LoVo (cell line): ENCODE data around the gene SESN1.
"Not testable (repeated sequence)": the region's sequence is repeated elsewhere in the genome, so short reads cannot be mapped to it uniquely, and the experiment has no call there.

ENCODE experiments used
- DNase-seq: peaks from one replicate; pipeline ENCODE4 v3.0.0-alpha.2; 2016; ENCODE audit warnings: low spot score

The SESN1 gene

DNA sequence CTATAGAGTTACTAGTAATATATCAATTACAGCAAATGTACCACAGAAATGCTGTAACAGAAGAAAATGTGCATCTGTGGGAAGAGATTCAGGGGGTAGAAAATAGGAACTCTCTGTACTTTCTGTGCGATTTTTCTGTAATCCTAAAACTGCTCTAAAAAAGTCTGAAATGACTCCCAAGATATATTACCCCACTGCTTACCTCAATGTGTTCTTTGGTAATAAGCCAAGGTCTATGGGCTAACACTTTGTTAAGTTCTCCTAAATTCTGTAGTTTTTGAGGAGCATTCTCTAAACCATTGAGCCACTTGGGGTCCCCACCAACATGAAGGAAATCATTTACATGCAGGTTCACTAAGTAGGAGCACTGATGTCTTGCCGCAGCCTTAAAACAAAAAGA is 94.4 kb downstream of the SESN1 start:
- no peak for DNase-seq

GRCh38 chr6:108999428-108999827 is 95.2 kb downstream of the SESN1 start:
- no peak for DNase-seq

DNA sequence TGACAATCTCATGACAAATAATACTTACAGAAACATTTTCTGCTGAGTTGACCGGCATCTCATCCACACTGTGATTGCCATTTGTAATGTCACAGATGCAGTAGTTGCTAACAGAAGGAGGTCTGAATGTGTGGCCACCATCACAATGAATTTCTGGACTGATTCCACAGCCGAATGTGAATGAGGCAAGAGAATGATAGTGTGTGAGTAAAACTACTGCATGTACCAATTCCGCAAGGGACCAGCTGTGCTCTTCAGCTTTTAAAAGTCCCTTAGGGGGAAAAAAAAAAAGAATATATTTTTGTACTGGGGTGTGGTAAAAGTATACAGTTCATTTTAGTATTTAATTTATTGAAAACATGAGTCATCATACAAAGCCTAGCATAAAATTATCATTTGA is 96.2 kb downstream of the SESN1 start:
- DNase-seq: no peak

DNA sequence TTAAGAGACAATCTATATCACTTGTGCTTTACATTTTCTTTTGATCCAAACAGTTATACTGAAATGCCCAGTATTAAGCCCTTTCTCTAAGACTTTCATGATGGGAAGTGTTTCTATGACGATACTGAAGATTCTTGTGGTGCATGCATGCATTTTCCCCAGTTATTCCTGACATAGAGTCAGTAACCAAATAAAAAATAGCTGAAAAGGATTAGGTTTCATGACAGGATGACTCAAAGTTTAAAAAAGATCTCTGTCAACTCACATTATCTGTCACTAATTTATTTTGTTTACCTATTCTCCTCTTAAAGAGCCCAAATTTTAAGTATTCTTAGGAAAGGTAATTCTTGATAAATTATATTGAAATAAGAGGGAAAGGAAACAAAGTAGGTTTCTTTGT is 98.4 kb downstream of the SESN1 start:
- DNase-seq: no peak

DNA sequence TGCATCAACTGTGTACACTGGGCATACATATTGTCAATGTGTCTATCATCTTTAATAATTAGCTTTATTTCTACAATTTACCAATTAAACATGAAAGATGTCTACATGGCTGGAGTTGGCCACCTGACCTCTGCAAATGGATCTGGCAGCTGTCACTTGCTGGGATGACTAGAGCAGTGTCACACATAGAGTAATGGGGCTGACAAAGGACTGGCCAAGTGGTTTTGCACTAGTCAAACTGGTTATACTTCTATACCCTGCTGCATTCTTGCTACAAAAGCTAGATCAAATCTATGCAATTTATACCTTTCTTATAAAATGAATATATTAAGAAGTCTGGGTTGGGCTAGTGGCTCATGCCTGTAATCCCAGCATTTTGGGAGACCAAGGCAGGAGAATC is 99.3 kb downstream of the SESN1 start:
- no peak for DNase-seq

DNA sequence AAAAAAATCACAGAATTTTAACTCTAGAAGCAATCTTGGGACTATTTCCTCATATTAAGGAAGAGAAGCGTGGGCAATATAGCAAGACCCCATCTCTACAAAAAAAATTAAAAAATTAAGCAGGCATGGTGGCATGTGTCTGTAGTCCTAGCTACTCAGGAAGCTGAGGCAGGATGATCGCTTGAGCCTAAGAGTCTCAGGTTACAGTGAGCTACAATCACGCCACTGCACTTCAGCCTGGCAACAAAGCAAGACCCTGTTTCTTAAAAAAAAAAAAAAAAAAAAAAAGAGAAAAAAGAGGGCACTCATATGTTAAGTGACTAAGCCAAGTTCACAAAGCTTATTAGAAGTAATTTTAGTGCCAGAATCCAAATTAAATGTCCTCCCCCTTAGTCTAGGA is 100.8 kb downstream of the SESN1 start:
- no peak for DNase-seq

- DNase-seq: no peak
Observed at GRCh38 chr6:108989700-108990099, 104.9 kb downstream of the SESN1 start.

DNA sequence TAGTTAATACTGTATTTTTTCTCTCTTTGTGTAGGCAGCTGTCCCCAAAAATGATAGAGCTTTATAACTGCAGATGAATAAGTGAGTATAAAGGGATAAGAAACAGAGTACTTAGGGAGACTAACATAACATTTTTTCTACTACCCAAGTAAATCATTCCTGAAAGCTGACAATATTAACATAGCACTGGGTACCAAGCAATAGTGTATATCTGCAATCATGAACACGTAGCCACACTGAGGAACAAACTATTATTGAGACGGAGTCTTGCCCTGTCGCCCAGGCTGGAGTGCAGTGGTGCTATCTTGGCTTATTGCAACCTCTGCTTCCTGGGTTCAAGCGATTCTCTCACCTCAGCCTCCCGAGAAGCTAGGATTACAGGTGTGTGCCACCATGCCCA is 105.9 kb downstream of the SESN1 start:
- DNase-seq: no peak

- DNase-seq: no peak
Observed at GRCh38 chr6:108988296-108988695, 106.3 kb downstream of the SESN1 start.

DNA sequence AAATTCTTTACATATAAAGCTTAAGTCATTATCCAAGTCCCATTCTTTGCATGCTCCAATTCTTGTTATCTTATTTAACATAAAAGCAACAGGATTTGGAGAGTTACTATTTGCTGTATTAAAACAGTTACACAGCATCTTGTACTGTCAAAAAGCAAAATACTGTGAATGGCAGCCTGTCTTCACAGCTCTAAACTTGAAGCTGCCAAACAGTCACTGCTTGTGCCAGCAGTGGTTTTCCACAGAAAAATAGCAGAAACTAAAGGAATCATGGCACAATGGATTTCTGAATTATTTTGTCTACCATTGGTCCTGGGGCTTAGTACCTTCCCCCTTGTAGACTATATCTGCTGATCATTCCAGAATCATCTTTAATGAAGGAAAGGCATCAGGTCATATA is 107.5 kb downstream of the SESN1 start:
- no peak for DNase-seq

- no peak for DNase-seq
Observed at GRCh38 chr6:108985301-108985700, 109.3 kb downstream of the SESN1 start.

DNA sequence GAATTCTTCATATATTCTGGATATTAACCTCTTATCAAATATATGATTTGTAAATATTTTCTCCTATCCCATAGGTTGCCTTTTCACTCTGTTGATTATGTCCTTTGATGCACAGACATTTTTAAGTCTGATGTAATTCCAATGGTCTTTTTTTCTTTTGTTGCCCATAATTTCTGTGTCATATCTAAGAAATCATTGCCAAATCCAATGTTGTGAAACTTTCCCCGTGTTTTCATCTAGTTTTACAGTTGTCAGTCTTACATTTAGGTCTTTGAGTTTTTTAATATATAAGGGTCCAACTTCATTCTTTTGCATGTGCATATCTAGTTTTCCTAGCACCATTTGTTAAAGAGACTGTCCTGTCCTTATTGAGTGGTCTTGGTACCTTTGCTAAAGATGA is 111.5 kb downstream of the SESN1 start:
- DNase-seq: no peak

DNA sequence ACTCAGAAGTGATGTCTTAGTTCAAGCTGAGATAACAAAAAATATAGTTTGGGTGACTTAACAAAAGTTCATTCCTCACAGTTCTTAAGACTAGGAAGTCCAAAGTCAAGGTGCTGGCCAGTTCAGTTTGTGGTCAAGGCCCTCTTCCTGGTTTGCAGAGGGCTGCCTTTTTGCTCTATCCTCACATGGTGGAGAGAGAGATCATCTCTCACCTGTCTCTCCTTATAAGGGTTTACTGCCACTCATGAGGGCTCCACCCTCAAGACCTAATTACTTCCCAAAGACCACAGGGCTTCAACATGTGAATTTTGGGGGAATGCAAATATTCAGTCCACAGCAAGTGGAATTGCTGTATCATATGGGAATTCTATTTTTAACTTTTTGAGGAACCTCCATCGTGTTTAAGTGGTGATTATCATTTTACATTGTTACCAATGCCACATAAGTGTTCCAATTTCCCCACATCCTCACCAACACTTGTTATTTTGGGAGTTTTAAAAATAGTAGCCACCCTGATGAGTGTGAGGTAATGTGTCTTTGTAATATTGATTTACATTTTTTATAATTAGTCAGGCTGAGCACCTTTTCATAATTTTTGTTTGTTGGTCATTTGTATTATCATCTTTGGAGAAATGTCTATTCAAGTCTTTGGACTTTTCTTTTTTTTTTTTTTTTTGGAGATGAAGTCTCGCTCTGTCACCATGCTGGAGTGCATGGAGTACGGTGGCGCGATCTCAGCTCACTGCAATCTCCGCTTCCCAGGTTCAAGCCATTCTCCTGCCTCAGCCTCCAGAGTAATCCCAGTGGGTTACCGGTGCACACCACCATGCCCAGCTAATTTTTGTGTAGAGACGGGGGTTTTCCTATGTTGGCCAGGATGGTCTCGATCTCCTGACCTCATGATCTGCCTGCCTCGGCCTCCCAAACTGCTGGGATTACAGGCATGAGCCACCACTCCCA is 112.2 kb downstream of the SESN1 start:
- no peak for DNase-seq

GRCh38 chr6:108978638-108979037 is 116.0 kb downstream of the SESN1 start:
- not testable (repeated sequence) for DNase-seq

DNA sequence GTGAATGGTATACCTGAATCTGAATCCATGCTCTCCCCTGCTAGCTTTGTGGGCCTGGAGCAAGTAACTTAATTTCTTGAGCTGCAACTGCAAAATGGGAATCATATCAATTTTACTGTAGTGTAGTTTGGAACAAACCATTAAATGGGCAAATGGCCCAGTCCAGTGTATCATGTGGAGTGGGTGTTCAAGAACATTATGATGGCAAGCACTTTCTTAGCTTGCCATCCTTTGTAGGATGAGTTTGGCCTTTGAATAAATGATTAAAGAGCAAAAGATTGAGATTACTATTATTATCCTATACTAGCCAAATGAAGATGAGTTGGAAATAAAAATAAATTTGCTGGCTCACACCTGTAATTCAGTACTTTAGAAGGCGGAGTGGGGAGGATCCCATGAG is 120.4 kb downstream of the SESN1 start:
- DNase-seq: no peak

GRCh38 chr6:108969776-108970175 is 124.9 kb downstream of the SESN1 start:
- DNase-seq: no peak

DNA sequence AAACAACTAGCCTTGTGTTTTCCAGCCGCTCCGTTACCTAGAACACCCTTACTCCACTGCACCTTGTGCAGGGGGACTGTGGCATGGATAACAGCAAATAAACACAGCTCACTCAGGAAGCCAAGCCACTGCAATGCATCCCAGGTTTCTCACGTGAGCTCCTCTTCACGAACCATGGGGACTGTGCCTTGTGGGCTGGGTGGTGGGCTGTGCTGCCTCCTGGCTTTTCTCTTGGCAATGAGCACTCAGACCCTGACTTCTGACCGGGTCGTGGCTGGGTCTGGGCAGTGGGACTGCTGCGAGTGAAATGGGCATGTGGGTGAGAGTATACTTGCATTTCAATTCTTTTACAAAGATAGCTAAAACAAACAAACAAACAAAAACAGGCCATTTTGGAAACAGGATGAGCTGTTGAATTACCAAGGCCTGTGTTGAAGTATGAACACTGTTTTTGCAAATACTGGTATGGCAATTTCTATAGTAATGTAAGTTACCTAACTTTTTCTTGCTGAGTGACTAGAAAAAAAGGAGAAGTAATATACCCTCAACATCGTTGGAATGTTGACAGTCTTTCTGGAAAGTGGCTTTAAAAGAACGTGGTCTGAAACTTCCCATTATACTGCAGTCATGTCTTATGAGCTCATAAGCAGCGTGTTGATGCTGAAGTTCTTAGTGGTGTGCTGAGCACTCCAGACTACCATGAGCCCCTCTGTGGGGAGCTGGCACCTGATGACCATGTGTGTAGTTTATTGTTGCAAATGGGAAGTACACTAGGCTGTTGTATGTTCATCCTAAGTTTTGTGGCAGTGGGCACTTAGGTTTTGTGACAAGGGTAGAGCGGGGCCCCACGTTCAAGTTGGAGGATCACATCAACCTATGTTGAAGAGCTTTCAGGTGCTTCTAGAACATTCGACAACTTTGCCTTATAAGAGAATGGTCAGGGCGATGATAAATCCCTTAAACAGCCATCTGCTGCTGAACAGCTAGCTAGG is 126.0 kb downstream of the SESN1 start:
- DNase-seq: no peak

GRCh38 chr6:108966855-108967755 is 127.5 kb downstream of the SESN1 start:
- peak; percentile 4 for DNase-seq

GRCh38 chr6:108966251-108966650 is 128.4 kb downstream of the SESN1 start:
- DNase-seq: no peak

- no peak for DNase-seq
Observed at GRCh38 chr6:108961985-108962384, 132.7 kb downstream of the SESN1 start.

DNA sequence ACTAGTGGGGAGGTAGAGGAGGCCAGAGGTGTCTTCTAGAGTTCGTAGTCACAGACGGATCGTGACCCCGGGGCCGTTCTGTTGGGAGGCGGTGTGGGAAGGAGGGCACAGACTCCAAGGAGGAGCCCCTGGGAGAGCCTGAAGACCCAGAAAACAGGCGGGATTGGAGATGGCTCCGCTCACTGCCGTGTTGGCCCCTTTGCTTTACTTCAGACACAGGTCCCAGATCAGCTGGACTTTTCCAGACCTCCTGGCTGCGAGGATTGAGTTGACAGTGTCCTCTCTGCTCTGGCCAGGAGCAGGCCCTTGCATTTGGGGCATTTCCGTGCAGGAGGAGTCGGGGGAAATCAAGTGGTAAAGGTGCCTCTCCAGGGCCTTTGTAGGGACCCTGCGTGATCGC is 133.6 kb downstream of the SESN1 start:
- DNase-seq: no peak

DNA sequence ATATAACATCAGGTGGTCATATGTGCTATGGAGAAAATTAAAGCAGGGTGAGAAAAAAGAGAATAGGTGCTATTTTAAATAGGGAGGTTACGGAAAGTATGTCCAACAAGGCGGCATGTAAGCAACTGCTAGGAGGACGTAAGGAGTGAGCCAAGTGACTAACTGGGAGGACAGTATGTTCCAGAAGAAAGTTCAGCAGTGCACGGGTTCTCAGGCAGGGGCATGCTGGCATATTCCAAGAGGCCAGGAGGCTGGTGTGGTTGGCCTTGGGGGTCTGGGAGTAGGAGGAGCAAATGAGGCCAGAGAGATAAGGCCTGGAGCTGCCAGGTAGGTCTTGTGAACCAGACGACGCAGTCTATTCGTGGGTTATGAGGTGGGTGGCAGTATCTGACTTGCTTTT is 134.0 kb downstream of the SESN1 start:
- DNase-seq: no peak
